Measurements from ENCODE around the gene MYLK2.
A peak's percentile ranks its signal among the peaks of the same experiment; 100 is the strongest.

DNA sequence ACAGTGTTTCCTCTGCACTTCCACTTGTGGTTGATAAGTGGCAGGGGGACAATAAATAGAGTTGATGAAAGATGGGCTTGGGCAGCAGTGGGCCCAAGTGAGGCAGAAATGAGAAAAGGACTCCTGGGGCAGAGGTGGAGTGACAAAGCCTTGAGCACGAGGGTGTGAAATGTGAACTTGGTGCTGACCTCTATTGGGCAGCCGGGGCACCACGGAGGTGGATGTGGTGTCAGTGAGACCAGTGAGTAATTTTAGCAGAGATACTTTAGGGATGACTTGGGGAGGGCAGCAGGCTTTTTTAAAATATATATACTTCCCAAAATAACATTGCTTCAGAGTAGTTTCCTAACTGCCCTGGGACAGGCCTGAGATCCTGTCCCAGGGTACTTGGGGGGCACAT lies 30.6 kb upstream of the MYLK2 start:
- no peak for TF ChIP-seq EZH2 (IDR thresholded peaks at IDR 0.05; ENCODE audit: low read length, missing control alignments)
- TF ChIP-seq, protein P1, sequence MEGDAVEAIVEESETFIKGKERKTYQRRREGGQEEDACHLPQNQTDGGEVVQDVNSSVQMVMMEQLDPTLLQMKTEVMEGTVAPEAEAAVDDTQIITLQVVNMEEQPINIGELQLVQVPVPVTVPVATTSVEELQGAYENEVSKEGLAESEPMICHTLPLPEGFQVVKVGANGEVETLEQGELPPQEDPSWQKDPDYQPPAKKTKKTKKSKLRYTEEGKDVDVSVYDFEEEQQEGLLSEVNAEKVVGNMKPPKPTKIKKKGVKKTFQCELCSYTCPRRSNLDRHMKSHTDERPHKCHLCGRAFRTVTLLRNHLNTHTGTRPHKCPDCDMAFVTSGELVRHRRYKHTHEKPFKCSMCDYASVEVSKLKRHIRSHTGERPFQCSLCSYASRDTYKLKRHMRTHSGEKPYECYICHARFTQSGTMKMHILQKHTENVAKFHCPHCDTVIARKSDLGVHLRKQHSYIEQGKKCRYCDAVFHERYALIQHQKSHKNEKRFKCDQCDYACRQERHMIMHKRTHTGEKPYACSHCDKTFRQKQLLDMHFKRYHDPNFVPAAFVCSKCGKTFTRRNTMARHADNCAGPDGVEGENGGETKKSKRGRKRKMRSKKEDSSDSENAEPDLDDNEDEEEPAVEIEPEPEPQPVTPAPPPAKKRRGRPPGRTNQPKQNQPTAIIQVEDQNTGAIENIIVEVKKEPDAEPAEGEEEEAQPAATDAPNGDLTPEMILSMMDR (conservative IDR thresholded peaks at IDR 0.05 in 1 of 2, IDR thresholded peaks at IDR 0.05 in 1 of 2; ENCODE audit: low read depth in 1 of 2, low read length in 2 of 2) = peak in 1 of 2 donors; percentile 2
